Naive thymus-derived CD4-positive, alpha-beta T cell (primary cell): ENCODE data around the gene SPON1. TPM values are rescaled to one million over a fixed set of nuclear protein-coding genes. Genes with fewer than 3 reads are reported as not detected.

Source experiments
- ATAC-seq: fragments of 150-1000 bp; cut with Tn5 transposase; 2 replicates; pipeline ENCODE4 v1.10.0; 2021; ENCODE audit warnings: mild to moderate bottlenecking, moderate library complexity
- CTCF ChIA-PET: fragments of 350-600 bp; sonication (Branson Sonifier 250); formaldehyde crosslinking; loops from one replicate; lab custom pipeline; 2021; ENCODE audit warnings: antibody characterized with exemption; lab: Charles Lee
- POLR2A ChIA-PET: fragments of 350-600 bp; sonication (Branson Sonifier 250); formaldehyde crosslinking; loops from one replicate; lab custom pipeline; 2021; ENCODE audit warnings: antibody characterized with exemption, inconsistent platforms; lab: Charles Lee
- DNase-seq, 9 donors: peaks; one replicate each; pipeline versions ENCODE4 v3.0.0 to v3.0.0-alpha.2; 2020 to 2022; ENCODE audit warnings: mixed read lengths in 1 of 9
- H3K27ac ChIP-seq: one replicate; pipeline ENCODE4 v1.7.0; 2013; ENCODE audit warnings: mild to moderate bottlenecking, low read depth, low read length, moderate library complexity
- H3K27me3 ChIP-seq, 2 donors: one replicate each; pipeline ENCODE4 v1.7.0; 2013; ENCODE audit warnings: low read length in 2 of 2, mild to moderate bottlenecking in 2 of 2, moderate library complexity in 2 of 2; ENCODE audit not compliant: control insufficient read depth in 2 of 2, insufficient read depth in 2 of 2
- H3K36me3 ChIP-seq, 3 experiments: 1 replicate in 2 of 3; 2 replicates in 1 of 3; pipeline ENCODE4 v1.7.0; 2013; ENCODE audit warnings: low read length in 3 of 3, mild to moderate bottlenecking in 3 of 3, moderate library complexity in 1 of 3; ENCODE audit not compliant: insufficient read depth in 3 of 3, control insufficient read depth in 2 of 3
- H3K4me1 ChIP-seq, 2 donors: one replicate each; pipeline ENCODE4 v1.7.0; 2013; ENCODE audit warnings: low read length in 2 of 2, mild to moderate bottlenecking in 2 of 2, moderate library complexity in 1 of 2; ENCODE audit not compliant: control insufficient read depth in 2 of 2, insufficient read depth in 2 of 2
- H3K4me3 ChIP-seq: 2 replicates; pipeline ENCODE4 v1.7.0; 2013; ENCODE audit warnings: mild to moderate bottlenecking, low read length
- H3K9me3 ChIP-seq, 3 experiments: 1 replicate in 2 of 3; 2 replicates in 1 of 3; pipeline ENCODE4 v1.7.0; 2013; ENCODE audit warnings: low read length in 3 of 3; ENCODE audit not compliant: control insufficient read depth in 2 of 3
- H3K27ac Mint-ChIP-seq, 9 donors: one replicate each; pipeline ENCODE4 v1.8.0; 2020 to 2022; ENCODE audit warnings: mixed read lengths in 9 of 9, mild to moderate bottlenecking in 8 of 9, moderate library complexity in 5 of 9, inconsistent platforms in 2 of 9
- H3K27me3 Mint-ChIP-seq, 5 donors: one replicate each; pipeline ENCODE4 v1.8.0; 2021 to 2022; ENCODE audit warnings: mixed read lengths in 5 of 5, mild to moderate bottlenecking in 1 of 5
- H3K36me3 Mint-ChIP-seq, 5 donors: one replicate each; pipeline ENCODE4 v1.8.0; 2020 to 2022; ENCODE audit warnings: mixed read lengths in 5 of 5, mild to moderate bottlenecking in 3 of 5, inconsistent platforms in 1 of 5
- H3K4me1 Mint-ChIP-seq, 7 donors: one replicate each; pipeline ENCODE4 v1.8.0; 2020 to 2022; ENCODE audit warnings: mixed read lengths in 7 of 7, mild to moderate bottlenecking in 3 of 7, inconsistent platforms in 1 of 7
- H3K4me3 Mint-ChIP-seq, 10 donors: one replicate each; pipeline ENCODE4 v1.8.0; 2020 to 2022; ENCODE audit warnings: mild to moderate bottlenecking in 10 of 10, mixed read lengths in 10 of 10, moderate library complexity in 6 of 10, inconsistent platforms in 2 of 10
- H3K9me3 Mint-ChIP-seq, 11 donors: one replicate each; pipeline ENCODE4 v1.8.0; 2020 to 2022; ENCODE audit warnings: mixed read lengths in 11 of 11, mild to moderate bottlenecking in 4 of 11, inconsistent platforms in 1 of 11, moderate library complexity in 1 of 11
- intact Hi-C, 2 donors: fragments of 100-400 bp; cut with micrococcal nuclease; formaldehyde crosslinking; loops; one replicate each; pipeline ENCODE4 v1.15.1; 2023
- polyA plus RNA-seq, 2 donors: library from polyadenylated mRNA; unstranded; fragments of 300-500 nt; fragmentation: Illumina TruSeq; gene quantifications; one replicate each; pipeline ENCODE4 v1.2.3, GENCODE V29; 2021
- total RNA-seq, 6 experiments: library from RNA in 5 of 6; stranded (reverse) in 5 of 6; gene quantifications; 1 replicate in 5 of 6; 2 replicates in 1 of 6; pipeline ENCODE4 v1.2.3 and lab custom pipeline; 2021 to 2026

Gene SPON1
- total and polyA plus RNA-seq, 7 experiments from 2014 or later = 0.35 to 20.8 (median 1.6) TPM

- H3K27me3 ChIP-seq = no peaks in the 10 kb centered on the region
- no peak overlapping the region for H3K4me3 ChIP-seq
- peaks cover 0 to 6% (median 0%) of the 10 kb centered on the region in 5 donors for H3K36me3 Mint-ChIP-seq
- ChIA-PET CTCF (interaction anchor here (0.7 to 1.1 kb wide), 2 partner anchors 107 to 337 kb away, joined by 3 read pairs; no protein-coding TSS in a partner anchor), POLR2A (no interaction called here)
- peaks cover 0 to 7% (median 0%) of the 10 kb centered on the region in 11 donors for H3K9me3 Mint-ChIP-seq
- H3K9me3 ChIP-seq = no peaks in the 10 kb centered on the region
- H3K4me3 Mint-ChIP-seq = no peak overlapping the region
- H3K27me3 Mint-ChIP-seq = no peaks in the 10 kb centered on the region
- H3K4me1 Mint-ChIP-seq = peaks cover 0 to 8% (median 0%) of the 10 kb centered on the region in 7 donors
- no peak overlapping the region for H3K27ac Mint-ChIP-seq
- DNase-seq (no peak), ATAC-seq (no peak)
- H3K27ac ChIP-seq = no peak overlapping the region
- H3K4me1 ChIP-seq = no peaks in the 10 kb centered on the region
- no peaks in the 10 kb centered on the region for H3K36me3 ChIP-seq
- intact Hi-C loops = no loop called here
These were observed 147.2 kb downstream of the SPON1 start for GRCh38 chr11:14109742-14110141.

- Mint-ChIP-seq H3K27ac (no peak overlapping the region), H3K4me3 (no peak overlapping the region), H3K27me3 (no peaks in the 10 kb centered on the region), H3K36me3 (no peaks in the 10 kb centered on the region), H3K4me1 (peaks cover 0 to 8% (median 0%) of the 10 kb centered on the region in 7 donors), H3K9me3 (no peaks in the 10 kb centered on the region)
- intact Hi-C loops = no loop called here
- DNase-seq (no peak), ATAC-seq (no peak)
- no peaks in the 10 kb centered on the region for H3K27me3 ChIP-seq
- no peak overlapping the region for H3K4me3 ChIP-seq
- no peaks in the 10 kb centered on the region for H3K9me3 ChIP-seq
- no peaks in the 10 kb centered on the region for H3K4me1 ChIP-seq
- no peaks in the 10 kb centered on the region for H3K36me3 ChIP-seq
- ChIA-PET POLR2A (no interaction called here), CTCF (no interaction called here)
- no peak overlapping the region for H3K27ac ChIP-seq
These were observed 148.1 kb downstream of the SPON1 start for GRCh38 chr11:14110629-14111028.

- H3K27me3 ChIP-seq = no peaks in the 10 kb centered on the region
- H3K4me3 Mint-ChIP-seq = no peak overlapping the region
- H3K4me1 ChIP-seq = no peaks in the 10 kb centered on the region
- H3K9me3 ChIP-seq = no peaks in the 10 kb centered on the region
- DNase-seq (no peak), ATAC-seq (no peak)
- ChIA-PET POLR2A (no interaction called here), CTCF (no interaction called here)
- peaks cover 0 to 7% (median 2%) of the 10 kb centered on the region in 11 donors for H3K9me3 Mint-ChIP-seq
- H3K27ac Mint-ChIP-seq = no peak overlapping the region
- H3K4me1 Mint-ChIP-seq = peaks cover 0 to 8% (median 0%) of the 10 kb centered on the region in 7 donors
- peaks cover 0 to 2% (median 0%) of the 10 kb centered on the region in 5 donors for H3K27me3 Mint-ChIP-seq
- H3K36me3 Mint-ChIP-seq = peaks cover 0 to 5% (median 1%) of the 10 kb centered on the region in 5 donors
- H3K27ac ChIP-seq = no peak overlapping the region
- no peak overlapping the region for H3K4me3 ChIP-seq
- no peaks in the 10 kb centered on the region for H3K36me3 ChIP-seq
- intact Hi-C loops = no loop called here
These were observed 149.0 kb downstream of the SPON1 start for GRCh38 chr11:14111496-14111895.

GRCh38 chr11:14112721-14113120 lies 150.2 kb downstream of the SPON1 start:
- ATAC-seq = no peak
- Mint-ChIP-seq H3K27ac (no peak overlapping the region), H3K36me3 (peaks cover 0 to 7% (median 3%) of the 10 kb centered on the region in 5 donors), H3K27me3 (peaks cover 0 to 3% (median 0%) of the 10 kb centered on the region in 5 donors), H3K4me1 (peaks cover 0 to 8% (median 0%) of the 10 kb centered on the region in 7 donors), H3K9me3 (peaks cover 0 to 9% (median 2%) of the 10 kb centered on the region in 11 donors), H3K4me3 (no peak overlapping the region)
- no peak for DNase-seq
- intact Hi-C loops = no loop called here
- H3K27me3 ChIP-seq = no peaks in the 10 kb centered on the region
- H3K27ac ChIP-seq = no peak overlapping the region
- no peak overlapping the region for H3K4me3 ChIP-seq
- no peaks in the 10 kb centered on the region for H3K9me3 ChIP-seq
- ChIA-PET POLR2A (no interaction called here), CTCF (no interaction called here)
- H3K36me3 ChIP-seq = no peaks in the 10 kb centered on the region
- no peaks in the 10 kb centered on the region for H3K4me1 ChIP-seq

- H3K36me3 Mint-ChIP-seq = peaks cover 0 to 7% (median 3%) of the 10 kb centered on the region in 5 donors
- DNase-seq (no peak), ATAC-seq (no peak)
- no peak overlapping the region for H3K27ac ChIP-seq
- no peaks in the 10 kb centered on the region for H3K27me3 ChIP-seq
- peaks cover 2 to 15% (median 6%) of the 10 kb centered on the region in 7 donors for H3K4me1 Mint-ChIP-seq
- H3K27ac Mint-ChIP-seq = peak overlapping the region in 1 of 9 donors; percentile 11
- H3K4me3 Mint-ChIP-seq = no peak overlapping the region
- H3K4me3 ChIP-seq = no peak overlapping the region
- POLR2A ChIA-PET = no interaction called here
- CTCF ChIA-PET = interaction anchor here (1.0 kb wide), 1 partner anchor 158 kb away, joined by 3 read pairs; no protein-coding TSS in a partner anchor
- no peaks in the 10 kb centered on the region for H3K4me1 ChIP-seq
- peaks cover 0 to 9% (median 2%) of the 10 kb centered on the region in 11 donors for H3K9me3 Mint-ChIP-seq
- no peaks in the 10 kb centered on the region for H3K36me3 ChIP-seq
- intact Hi-C loops = no loop called here
- H3K9me3 ChIP-seq = no peaks in the 10 kb centered on the region
- peaks cover 0 to 3% (median 0%) of the 10 kb centered on the region in 5 donors for H3K27me3 Mint-ChIP-seq
These were observed 151.7 kb downstream of the SPON1 start for GRCh38 chr11:14114269-14114668.

GRCh38 chr11:14114786-14115185 lies 152.3 kb downstream of the SPON1 start:
- H3K27ac ChIP-seq = no peak overlapping the region
- ATAC-seq = no peak
- intact Hi-C loops = no loop called here
- peaks cover 0 to 7% (median 3%) of the 10 kb centered on the region in 5 donors for H3K36me3 Mint-ChIP-seq
- H3K36me3 ChIP-seq = no peaks in the 10 kb centered on the region
- H3K27me3 Mint-ChIP-seq = peaks cover 0 to 3% (median 0%) of the 10 kb centered on the region in 5 donors
- H3K4me3 Mint-ChIP-seq = no peak overlapping the region
- CTCF ChIA-PET = interaction anchor here (1.0 kb wide), 1 partner anchor 158 kb away, joined by 3 read pairs; no protein-coding TSS in a partner anchor
- H3K4me1 Mint-ChIP-seq = peaks cover 4 to 19% (median 6%) of the 10 kb centered on the region in 7 donors
- POLR2A ChIA-PET = no interaction called here
- peak overlapping the region in 1 of 9 donors; percentile 11 for H3K27ac Mint-ChIP-seq
- peaks cover 0 to 9% (median 2%) of the 10 kb centered on the region in 11 donors for H3K9me3 Mint-ChIP-seq
- no peaks in the 10 kb centered on the region for H3K27me3 ChIP-seq
- no peak for DNase-seq
- H3K9me3 ChIP-seq = no peaks in the 10 kb centered on the region
- H3K4me3 ChIP-seq = no peak overlapping the region
- no peaks in the 10 kb centered on the region for H3K4me1 ChIP-seq

- Histone ChIP-seq H3K4me3 (no peak overlapping the region), H3K27me3 (no peaks in the 10 kb centered on the region), H3K4me1 (no peaks in the 10 kb centered on the region), H3K36me3 (no peaks in the 10 kb centered on the region), H3K27ac (no peak overlapping the region), H3K9me3 (no peaks in the 10 kb centered on the region)
- Mint-ChIP-seq H3K4me3 (no peak overlapping the region), H3K36me3 (peaks cover 0 to 11% (median 3%) of the 10 kb centered on the region in 5 donors), H3K27ac (no peak overlapping the region), H3K9me3 (peaks cover 0 to 9% (median 2%) of the 10 kb centered on the region in 11 donors), H3K27me3 (peaks cover 0 to 3% (median 0%) of the 10 kb centered on the region in 5 donors), H3K4me1 (peaks cover 4 to 22% (median 6%) of the 10 kb centered on the region in 7 donors)
- intact Hi-C loops = no loop called here
- CTCF ChIA-PET = interaction anchor here (0.7 to 1.0 kb wide), 2 partner anchors 9 to 161 kb away, joined by 3 read pairs; no protein-coding TSS in a partner anchor
- no peak for DNase-seq
- POLR2A ChIA-PET = no interaction called here
- ATAC-seq = no peak
These were observed 155.1 kb downstream of the SPON1 start for GRCh38 chr11:14117632-14118031.
